ENCODE data around the gene MCF2L2. TPM values are rescaled to one million over a fixed set of nuclear protein-coding genes. Genes with fewer than 3 reads are reported as not detected.

MCF2L2 gene
- total and polyA plus RNA-seq, 9 of the 15 experiments (the other 6 are each of a cell fraction or from before 2014, with no cell fraction given): 0.56 to 4.2 (median 3.0) TPM

- Histone ChIP-seq H3K9me1 (ENCODE audit: control insufficient read depth, insufficient read depth, low read length) (no peaks in the 10 kb centered on the region), H4K20me1 (replicated peaks; ENCODE audit: control insufficient read depth, insufficient read depth, low read length) (no peaks in the 10 kb centered on the region), H3K27ac (ENCODE audit: extremely low read depth, low read depth, low read length) (no peak overlapping the region), H3K27me3 (ENCODE audit: control insufficient read depth in 2 of 2, insufficient read depth in 2 of 2, low read length in 2 of 2) (no peaks in the 10 kb centered on the region), H2AFZ (ENCODE audit: low read depth, low read length) (no peak overlapping the region), H3K36me3 (ENCODE audit: control insufficient read depth, insufficient read depth, low read length) (no peaks in the 10 kb centered on the region), H3K4me3 (no peak overlapping the region), H3K4me2 (ENCODE audit: insufficient read depth, low read length) (no peak overlapping the region), H3K9ac (ENCODE audit: insufficient read depth in 1 of 2, low read depth in 2 of 2, low read length in 2 of 2) (no peak overlapping the region), H3K9me3 (replicated peaks; ENCODE audit: control insufficient read depth, insufficient read depth, low read depth, low read length) (no peaks in the 10 kb centered on the region), H3K79me2 (ENCODE audit: control insufficient read depth, insufficient read depth, low read length) (no peaks in the 10 kb centered on the region), H3K4me1 (replicated peaks in 1 of 2; ENCODE audit: control insufficient read depth in 2 of 2, insufficient read depth in 2 of 2, low read length in 2 of 2) (0 out of 5 replicates have a peak, but pooled peaks cover 0 to 2% of the 10 kb centered on the region in 2 experiments)
- CTCF ChIA-PET (ENCODE audit: low intra/inter-chr PET ratio): interaction anchor here (0.9 to 1.8 kb wide), 2 partner anchors 68 to 197 kb away, joined by 3 to 6 read pairs; no protein-coding TSS in a partner anchor
- FAIRE-seq (no peak), DNase-seq (ENCODE audit: extremely low read depth in 1 of 4, low spot score in 3 of 4) (no peak), ATAC-seq (no peak)
- WGBS (ENCODE audit: insufficient coverage, low coverage, missing lambda C conversion rate): 56% methylated on average over 4 of the region's 4 CpGs
- BruUV-seq (replicated peaks): no TSS peak
- TF ChIP-seq, protein P1, sequence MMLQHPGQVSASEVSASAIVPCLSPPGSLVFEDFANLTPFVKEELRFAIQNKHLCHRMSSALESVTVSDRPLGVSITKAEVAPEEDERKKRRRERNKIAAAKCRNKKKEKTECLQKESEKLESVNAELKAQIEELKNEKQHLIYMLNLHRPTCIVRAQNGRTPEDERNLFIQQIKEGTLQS (IDR thresholded peaks at IDR 0.05): peak; percentile 21; the same call in 1 of the 2 replicates
- TF ChIP-seq, protein P1 (CRISPR knock-in tag; conservative IDR thresholded peaks at IDR 0.05): no peak
- TF ChIP-seq JUND (IDR thresholded peaks at IDR 0.05; ENCODE audit: borderline replicate concordance, low read depth, low read length) (0 out of 2 replicates have a peak, but pooled peaks have one; percentile 37), JUND (tag; IDR thresholded peaks at IDR 0.05; ENCODE audit: borderline replicate concordance, low read depth, low read length) (no peak), MNT (conservative IDR thresholded peaks at IDR 0.05) (no peak), ESRRB (CRISPR knock-in tag; IDR thresholded peaks at IDR 0.05; ENCODE audit: borderline replicate concordance) (no peak), FOSL1 (tag; conservative IDR thresholded peaks at IDR 0.05) (peak; percentile 61; the same call in 1 of the 2 replicates), REST (IDR thresholded peaks at IDR 0.05; ENCODE audit: borderline replicate concordance) (no peak), REST (CRISPR knock-in tag; IDR thresholded peaks at IDR 0.05; ENCODE audit: low read depth) (no peak)
- POLR2A ChIA-PET: no interaction called here
- in situ Hi-C loops (cut with MboI): no loop called here
- intact Hi-C loops (cut with micrococcal nuclease): loop anchor here (1.0 to 5.0 kb wide), 4 partner anchors 63 to 693 kb away; partner anchors contain the start of genes B3GNT5 and PARL
Measured at GRCh38 chr3:183189641-183190040, 238.8 kb downstream of the MCF2L2 start.
